ENCODE data around the gene ABCB11.

ABCB11 gene

DNA sequence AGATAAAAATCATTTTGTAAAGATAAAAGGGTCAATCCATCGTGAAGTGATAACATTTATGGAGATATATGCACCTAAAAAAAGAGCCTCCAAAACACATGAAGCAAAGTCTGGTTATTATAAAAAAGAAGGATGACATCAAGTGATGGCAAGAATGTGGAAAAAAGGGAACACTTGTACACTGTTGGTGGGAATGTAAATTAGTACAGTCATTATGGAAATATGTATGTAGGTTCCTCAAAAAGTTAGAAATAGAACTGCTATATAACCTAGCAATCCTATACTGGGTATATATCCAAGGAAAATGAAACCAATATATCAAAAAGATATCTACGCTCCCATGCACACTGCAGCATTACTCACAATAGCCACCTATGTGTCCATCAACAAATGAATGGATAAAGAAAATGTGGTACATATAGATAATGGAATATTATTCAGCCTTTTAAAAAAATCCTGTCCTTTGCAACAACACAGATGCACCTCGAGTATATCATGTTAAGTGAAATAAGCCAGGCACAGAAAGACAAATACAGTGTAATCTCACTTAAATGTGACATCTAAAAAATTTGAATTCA, 28.9 kb downstream of the ABCB11 start:
- Histone ChIP-seq H3K4me2 (ENCODE audit: low read length) (no peak overlapping the region), H3K79me2 (ENCODE audit: low read length) (no peaks in the 10 kb centered on the region), H3K9me3 (ENCODE audit: insufficient read depth, low read length) (no peaks in the 10 kb centered on the region), H3K27ac (ENCODE audit: low read length) (no peak overlapping the region), H3K4me1 (ENCODE audit: low read length) (peaks cover 7% of the 10 kb centered on the region), H4K20me1 (ENCODE audit: insufficient read depth, low read length) (no peaks in the 10 kb centered on the region), H3K36me3 (replicated peaks; ENCODE audit: low read depth, low read length) (no peaks in the 10 kb centered on the region), H3K27me3 (ENCODE audit: low read depth, low read length) (no peaks in the 10 kb centered on the region), H3K9ac (ENCODE audit: low read length) (no peak overlapping the region), H3K4me3 (ENCODE audit: low read length) (no peak overlapping the region), H2AFZ (ENCODE audit: low read depth, low read length) (no peak overlapping the region)
- TF ChIP-seq, protein P1, sequence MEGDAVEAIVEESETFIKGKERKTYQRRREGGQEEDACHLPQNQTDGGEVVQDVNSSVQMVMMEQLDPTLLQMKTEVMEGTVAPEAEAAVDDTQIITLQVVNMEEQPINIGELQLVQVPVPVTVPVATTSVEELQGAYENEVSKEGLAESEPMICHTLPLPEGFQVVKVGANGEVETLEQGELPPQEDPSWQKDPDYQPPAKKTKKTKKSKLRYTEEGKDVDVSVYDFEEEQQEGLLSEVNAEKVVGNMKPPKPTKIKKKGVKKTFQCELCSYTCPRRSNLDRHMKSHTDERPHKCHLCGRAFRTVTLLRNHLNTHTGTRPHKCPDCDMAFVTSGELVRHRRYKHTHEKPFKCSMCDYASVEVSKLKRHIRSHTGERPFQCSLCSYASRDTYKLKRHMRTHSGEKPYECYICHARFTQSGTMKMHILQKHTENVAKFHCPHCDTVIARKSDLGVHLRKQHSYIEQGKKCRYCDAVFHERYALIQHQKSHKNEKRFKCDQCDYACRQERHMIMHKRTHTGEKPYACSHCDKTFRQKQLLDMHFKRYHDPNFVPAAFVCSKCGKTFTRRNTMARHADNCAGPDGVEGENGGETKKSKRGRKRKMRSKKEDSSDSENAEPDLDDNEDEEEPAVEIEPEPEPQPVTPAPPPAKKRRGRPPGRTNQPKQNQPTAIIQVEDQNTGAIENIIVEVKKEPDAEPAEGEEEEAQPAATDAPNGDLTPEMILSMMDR (IDR thresholded peaks at IDR 0.05; ENCODE audit: low read depth, low read length): no peak
- TF ChIP-seq EZH2phosphoT487 (IDR thresholded peaks at IDR 0.05; ENCODE audit: low read depth): no peak

DNA sequence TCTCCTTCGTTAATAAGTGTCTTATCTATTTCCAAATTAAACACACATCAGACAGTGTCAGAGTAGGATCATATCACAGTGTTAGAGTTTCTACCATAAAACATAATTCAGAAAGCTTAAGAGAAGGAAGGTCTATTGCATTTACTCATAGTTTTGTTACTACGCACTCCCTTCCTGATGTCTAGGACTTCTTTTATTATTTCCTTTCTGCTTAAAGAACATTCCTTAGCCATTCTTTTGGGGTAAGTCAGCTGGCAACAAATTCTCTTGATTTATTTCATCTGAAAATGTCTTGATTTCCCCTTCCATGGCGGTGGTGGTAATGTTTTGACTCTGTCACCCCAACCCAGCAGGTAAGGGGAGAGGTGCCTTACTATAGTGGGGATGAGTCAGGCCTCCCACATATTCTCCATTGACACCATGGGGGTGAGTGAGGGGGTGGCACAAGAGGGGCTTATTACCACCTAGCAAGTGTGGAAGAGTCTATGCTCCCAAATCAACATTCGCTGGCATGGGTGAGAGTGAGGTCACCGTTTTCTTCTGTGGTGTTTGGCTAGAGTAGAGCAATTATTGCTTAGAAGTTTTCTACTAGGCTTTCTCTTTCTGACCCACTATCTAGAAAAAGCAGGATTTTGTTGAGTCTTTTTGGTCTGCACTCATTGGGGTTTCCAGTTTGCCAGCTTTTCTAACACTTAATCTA, 29.9 kb downstream of the ABCB11 start:
- H3K9me3 ChIP-seq (ENCODE audit: insufficient read depth, low read length): no peaks in the 10 kb centered on the region
- no peak overlapping the region for H3K4me2 ChIP-seq (ENCODE audit: low read length)
- no peak overlapping the region for H3K27ac ChIP-seq (ENCODE audit: low read length)
- H3K9ac ChIP-seq (ENCODE audit: low read length): no peak overlapping the region
- no peak overlapping the region for H3K4me3 ChIP-seq (ENCODE audit: low read length)
- no peaks in the 10 kb centered on the region for H4K20me1 ChIP-seq (ENCODE audit: insufficient read depth, low read length)
- no peaks in the 10 kb centered on the region for H3K27me3 ChIP-seq (ENCODE audit: low read depth, low read length)
- H3K79me2 ChIP-seq (ENCODE audit: low read length): no peaks in the 10 kb centered on the region
- no peaks in the 10 kb centered on the region for H3K36me3 ChIP-seq (replicated peaks; ENCODE audit: low read depth, low read length)
- TF ChIP-seq EZH2phosphoT487 (IDR thresholded peaks at IDR 0.05; ENCODE audit: low read depth): no peak
- TF ChIP-seq, protein P1 (IDR thresholded peaks at IDR 0.05; ENCODE audit: low read depth, low read length): no peak
- no peak overlapping the region for H2AFZ ChIP-seq (ENCODE audit: low read depth, low read length)
- 0 out of 2 replicates have a peak, but pooled peaks cover 5% of the 10 kb centered on the region for H3K4me1 ChIP-seq (ENCODE audit: low read length)

DNA sequence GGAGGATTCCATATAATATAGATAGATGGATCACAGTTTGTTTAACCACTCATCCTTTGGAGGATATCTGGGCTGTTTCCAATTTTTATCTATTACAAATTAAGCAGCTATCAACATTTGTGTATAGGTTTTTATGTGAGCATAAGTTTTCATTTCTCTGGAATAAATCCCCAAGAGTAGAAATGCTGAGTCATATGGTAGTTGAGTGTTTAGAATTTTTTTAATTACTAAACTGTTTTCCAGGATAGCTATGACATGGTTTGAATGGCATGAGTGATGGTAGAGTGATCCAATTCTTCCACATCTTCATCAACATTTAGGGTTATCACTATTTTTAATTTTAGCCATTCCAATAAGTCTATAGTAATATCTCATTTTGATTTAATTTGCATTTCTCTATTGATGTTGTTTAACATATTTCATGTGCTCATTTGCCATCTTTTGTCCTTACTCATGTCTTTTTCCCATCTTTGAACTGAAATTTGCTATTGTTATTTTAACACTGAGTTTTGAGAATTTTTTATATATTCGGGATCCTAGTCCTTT, 31.4 kb downstream of the ABCB11 start:
- H3K36me3 ChIP-seq (replicated peaks; ENCODE audit: low read depth, low read length): no peaks in the 10 kb centered on the region
- H2AFZ ChIP-seq (ENCODE audit: low read depth, low read length): no peak overlapping the region
- 0 out of 2 replicates have a peak, but pooled peaks cover 5% of the 10 kb centered on the region for H3K4me1 ChIP-seq (ENCODE audit: low read length)

More for the DNA sequence above, 31.4 kb downstream of the ABCB11 start:
- no peaks in the 10 kb centered on the region for H3K27me3 ChIP-seq (ENCODE audit: low read depth, low read length)
- no peak overlapping the region for H3K4me2 ChIP-seq (ENCODE audit: low read length)
- no peaks in the 10 kb centered on the region for H3K9me3 ChIP-seq (ENCODE audit: insufficient read depth, low read length)
- no peak for TF ChIP-seq EZH2phosphoT487 (IDR thresholded peaks at IDR 0.05; ENCODE audit: low read depth)
- TF ChIP-seq, protein P1 (IDR thresholded peaks at IDR 0.05; ENCODE audit: low read depth, low read length): no peak
- H3K4me3 ChIP-seq (ENCODE audit: low read length): no peak overlapping the region
- H3K9ac ChIP-seq (ENCODE audit: low read length): no peak overlapping the region
- H4K20me1 ChIP-seq (ENCODE audit: insufficient read depth, low read length): no peaks in the 10 kb centered on the region
- no peak overlapping the region for H3K27ac ChIP-seq (ENCODE audit: low read length)
- H3K79me2 ChIP-seq (ENCODE audit: low read length): no peaks in the 10 kb centered on the region

Data from OCI-LY3 (cell line).